PC-3 (cell line): ENCODE measurements around the gene SLC9A6.

Source experiments
- CTCF ChIP-seq: fragments of 300-600 bp; sonication (generic); conservative IDR thresholded peaks from 2 replicates; pipeline ENCODE4 v1.5.1; 2017; ENCODE audit warnings: antibody characterized with exemption, low read depth, mild to moderate bottlenecking, low read length
- EZH2 ChIP-seq: fragments of 300-600 bp; sonication (generic); IDR thresholded peaks from one replicate; pipeline ENCODE4 v1.6.1; 2017; ENCODE audit warnings: antibody characterized with exemption, mild to moderate bottlenecking, low read length; ENCODE audit not compliant: unreplicated experiment

- TF ChIP-seq EZH2 (no peak), CTCF (no peak)
Measured at GRCh38 chrX:135985157-135985972, at the start of gene SLC9A6.
